GM23338 (cell line): ENCODE measurements around the gene PKD1L1.

Source experiments
- EZH2 ChIP-seq: fragments of 200-600 bp; sonication (generic); IDR thresholded peaks from one replicate; pipeline ENCODE4 v1.8.0; 2017; ENCODE audit warnings: antibody characterized with exemption, mild to moderate bottlenecking, low read depth; ENCODE audit not compliant: unreplicated experiment
- REST ChIP-seq: IDR thresholded peaks from one replicate; pipeline ENCODE4 v1.6.1; 2018; ENCODE audit warnings: antibody characterized with exemption; ENCODE audit not compliant: unreplicated experiment
- ZNF331 ChIP-seq: fragments of 250-450 bp; sonication (Bioruptor Pico); IDR thresholded peaks from 2 replicates; pipeline ENCODE4 v1.5.0; 2020; ENCODE audit warnings: low read depth, mild to moderate bottlenecking, moderate library complexity
- TF ChIP-seq, protein P1 (sequence below), 2 experiments: fragments of 200-600 bp in 1 of 2; sonication (generic) in 1 of 2; conservative IDR thresholded peaks; 2 replicates each; pipeline versions ENCODE4 v1.5.1 to v1.6.1; 2016 to 2017; ENCODE audit warnings: antibody characterized with exemption in 2 of 2, low read depth in 2 of 2, mild to moderate bottlenecking in 2 of 2, moderate library complexity in 1 of 2

GRCh38 chr7:47779341-47779771, 168.9 kb downstream of the PKD1L1 start:
- TF ChIP-seq REST (no peak), ZNF331 (no peak), EZH2 (no peak)
- TF ChIP-seq, protein P1, sequence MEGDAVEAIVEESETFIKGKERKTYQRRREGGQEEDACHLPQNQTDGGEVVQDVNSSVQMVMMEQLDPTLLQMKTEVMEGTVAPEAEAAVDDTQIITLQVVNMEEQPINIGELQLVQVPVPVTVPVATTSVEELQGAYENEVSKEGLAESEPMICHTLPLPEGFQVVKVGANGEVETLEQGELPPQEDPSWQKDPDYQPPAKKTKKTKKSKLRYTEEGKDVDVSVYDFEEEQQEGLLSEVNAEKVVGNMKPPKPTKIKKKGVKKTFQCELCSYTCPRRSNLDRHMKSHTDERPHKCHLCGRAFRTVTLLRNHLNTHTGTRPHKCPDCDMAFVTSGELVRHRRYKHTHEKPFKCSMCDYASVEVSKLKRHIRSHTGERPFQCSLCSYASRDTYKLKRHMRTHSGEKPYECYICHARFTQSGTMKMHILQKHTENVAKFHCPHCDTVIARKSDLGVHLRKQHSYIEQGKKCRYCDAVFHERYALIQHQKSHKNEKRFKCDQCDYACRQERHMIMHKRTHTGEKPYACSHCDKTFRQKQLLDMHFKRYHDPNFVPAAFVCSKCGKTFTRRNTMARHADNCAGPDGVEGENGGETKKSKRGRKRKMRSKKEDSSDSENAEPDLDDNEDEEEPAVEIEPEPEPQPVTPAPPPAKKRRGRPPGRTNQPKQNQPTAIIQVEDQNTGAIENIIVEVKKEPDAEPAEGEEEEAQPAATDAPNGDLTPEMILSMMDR (conservative IDR thresholded peaks at IDR 0.05; ENCODE audit: low read depth in 2 of 2), result no peak
